Embryonic facial prominence (tissue), 1 donor: ENCODE measurements around the gene DNAL1.
"Not testable (repeated sequence)": the region's sequence is repeated elsewhere in the genome, so short reads cannot be mapped to it uniquely, and the experiment has no call there.

ENCODE experiments used
- DNase-seq: peaks from one replicate; pipeline ENCODE4 v3.0.0-alpha.2; 2016; ENCODE audit errors: extremely low spot score

The DNAL1 gene

DNA sequence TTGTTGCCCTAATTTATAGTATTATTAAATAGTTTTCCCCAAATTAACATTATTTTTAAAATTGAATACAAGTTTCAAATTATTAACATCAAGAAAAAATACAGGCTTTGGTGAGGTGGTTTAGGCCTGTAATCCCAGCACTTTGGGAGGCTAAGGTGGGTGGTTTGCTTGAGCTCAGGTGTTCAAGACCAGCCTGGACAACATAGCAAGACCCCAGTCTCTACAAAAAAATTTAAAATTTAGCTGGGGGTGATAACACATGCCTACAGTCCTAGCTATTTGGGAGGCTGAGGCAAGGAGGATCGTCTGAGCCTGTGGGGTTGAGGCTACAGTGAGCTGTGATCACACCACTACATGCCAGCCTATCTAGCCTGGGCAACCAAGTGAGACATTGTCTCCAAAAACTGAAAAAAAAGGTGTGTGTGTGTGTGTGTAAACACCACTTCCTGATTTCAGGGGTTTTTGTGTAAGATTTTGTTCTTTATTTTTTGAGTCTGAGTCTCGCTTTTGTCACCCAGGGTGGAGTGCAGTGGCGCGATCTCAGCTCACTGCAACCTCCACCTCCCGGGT lies 3.9 kb upstream of the DNAL1 start:
- DNase-seq = no peak

DNA sequence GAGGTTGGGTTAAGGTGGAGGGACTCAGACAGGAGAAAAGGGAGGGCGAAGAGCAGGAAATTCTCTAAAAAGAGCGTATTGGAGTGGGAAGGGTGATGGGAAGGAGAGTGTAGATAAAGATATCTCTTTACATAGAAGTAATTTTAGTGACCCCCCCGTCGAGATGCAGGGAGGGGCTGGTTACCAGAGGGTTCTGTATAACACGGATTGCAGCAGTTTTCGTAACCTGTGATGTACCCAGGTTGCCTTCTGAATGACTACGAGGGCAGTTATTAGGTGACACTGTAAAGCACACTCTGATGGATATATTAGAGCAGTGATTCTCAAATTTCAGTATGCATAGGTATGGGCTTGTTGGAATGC lies 443 bp downstream of the DNAL1 start:
- no peak for DNase-seq

DNA sequence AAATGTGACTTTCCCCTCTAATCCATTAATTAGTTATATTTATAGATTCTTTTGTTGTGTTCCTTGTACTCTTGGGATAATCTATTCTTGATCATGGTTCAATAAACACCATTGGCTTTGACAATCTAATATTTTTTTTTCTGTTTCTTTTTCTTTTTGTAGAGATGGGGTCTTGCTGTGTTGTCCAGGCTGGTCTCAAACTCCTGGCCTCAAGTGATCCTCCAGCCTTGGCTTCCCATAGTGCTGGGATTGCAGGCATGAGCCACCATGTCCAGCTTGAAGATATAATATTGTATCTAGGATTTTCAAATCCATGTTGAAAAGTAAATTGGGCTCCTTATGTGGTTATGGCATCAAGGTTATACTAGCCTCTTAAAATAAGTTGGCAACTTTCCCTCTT lies 6.2 kb downstream of the DNAL1 start:
- no peak for DNase-seq

DNA sequence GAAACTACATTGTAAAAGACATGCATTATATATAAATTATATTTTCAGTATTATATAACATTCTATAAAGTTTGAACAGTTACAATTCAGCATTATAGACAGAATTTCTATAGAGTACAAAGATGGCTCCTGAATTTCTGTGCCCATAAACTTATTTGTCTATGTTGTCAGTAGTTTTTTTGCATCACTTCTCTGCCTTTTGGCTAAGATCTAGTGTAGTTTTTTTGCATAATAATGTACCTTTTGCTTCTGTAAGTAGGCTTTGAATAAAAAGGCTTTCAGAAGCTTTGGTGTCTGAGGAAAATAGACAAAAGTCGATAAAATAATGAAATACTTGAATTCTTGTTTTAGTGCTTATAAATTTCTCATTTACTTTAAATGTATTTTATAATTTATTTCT lies 11.1 kb downstream of the DNAL1 start:
- DNase-seq = no peak

DNA sequence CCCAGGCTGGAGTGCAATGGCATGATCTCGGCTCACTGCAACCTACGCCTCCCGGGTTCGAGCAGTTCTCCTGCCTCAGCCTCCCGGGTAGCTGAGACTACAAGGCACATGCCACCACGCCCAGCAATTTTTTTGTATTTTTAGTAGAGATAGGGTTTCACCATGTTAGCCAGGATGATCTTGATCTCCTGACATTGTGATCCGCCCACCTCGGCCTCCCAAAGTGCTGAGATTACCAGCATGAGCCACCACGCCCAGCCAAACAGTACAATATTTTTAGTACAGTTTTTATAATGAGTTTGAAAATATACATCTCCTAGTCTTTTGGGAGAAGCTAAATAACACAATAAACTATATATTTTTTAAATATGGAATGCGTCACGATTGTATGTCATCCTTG lies 14.4 kb downstream of the DNAL1 start:
- not testable (repeated sequence) for DNase-seq

DNA sequence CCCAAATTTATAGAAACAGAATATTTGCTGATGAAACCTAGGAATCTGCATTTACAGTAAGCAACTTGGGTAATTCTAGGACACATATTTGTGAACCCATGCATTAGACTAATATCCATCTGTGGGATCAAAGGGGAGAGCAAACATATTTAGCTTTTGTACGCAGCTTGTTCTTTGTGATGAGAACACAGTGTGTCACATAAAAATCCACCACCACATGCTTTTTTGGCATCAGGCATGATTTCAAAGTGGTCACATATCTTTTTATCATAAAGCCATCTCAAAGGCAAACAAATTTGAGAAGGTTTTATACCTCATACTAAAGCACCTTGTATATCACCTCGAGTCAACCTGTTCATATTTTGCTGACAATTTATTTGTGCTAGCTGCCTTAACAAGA lies 15.7 kb downstream of the DNAL1 start:
- DNase-seq = no peak

DNA sequence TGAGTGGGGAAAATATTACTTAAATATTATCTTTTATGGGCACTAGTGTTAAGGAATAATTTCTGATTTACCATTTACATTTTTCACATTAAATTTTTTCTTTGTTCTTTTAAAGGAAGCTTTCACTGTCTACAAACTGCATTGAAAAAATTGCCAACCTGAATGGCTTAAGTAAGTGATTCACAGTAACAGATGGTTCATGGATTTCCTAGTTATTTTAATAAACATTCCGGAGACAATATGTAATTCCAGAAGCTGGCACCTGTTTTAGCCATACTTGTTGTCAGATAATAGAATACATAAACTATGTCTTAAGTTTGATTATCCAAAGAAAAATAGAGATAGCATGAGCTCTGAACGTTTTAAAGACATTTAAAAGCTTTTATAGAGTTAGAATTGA lies 17.1 kb downstream of the DNAL1 start:
- no peak for DNase-seq

DNA sequence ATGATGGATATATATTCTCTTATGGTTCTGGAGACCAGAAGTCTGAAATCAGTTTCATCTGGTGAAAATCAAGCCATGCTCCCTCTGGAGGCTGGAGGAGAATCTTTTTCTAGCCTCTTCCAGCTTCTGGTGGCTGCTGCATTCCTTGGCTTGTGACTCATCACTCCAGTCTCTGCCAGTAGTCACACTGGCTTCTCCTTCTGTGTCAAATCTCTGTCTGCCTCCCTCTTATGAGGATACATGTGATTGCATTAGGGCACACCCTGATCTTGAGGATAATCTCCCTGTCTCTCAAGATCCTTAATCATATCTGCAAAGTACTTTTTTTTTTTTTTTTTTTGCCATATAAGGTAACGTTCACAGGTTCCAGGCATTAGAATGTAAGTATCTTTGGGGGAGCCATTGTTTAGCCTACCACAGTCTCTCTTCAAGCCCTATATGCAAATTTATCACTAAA lies 17.7 kb downstream of the DNAL1 start:
- no peak for DNase-seq

DNA sequence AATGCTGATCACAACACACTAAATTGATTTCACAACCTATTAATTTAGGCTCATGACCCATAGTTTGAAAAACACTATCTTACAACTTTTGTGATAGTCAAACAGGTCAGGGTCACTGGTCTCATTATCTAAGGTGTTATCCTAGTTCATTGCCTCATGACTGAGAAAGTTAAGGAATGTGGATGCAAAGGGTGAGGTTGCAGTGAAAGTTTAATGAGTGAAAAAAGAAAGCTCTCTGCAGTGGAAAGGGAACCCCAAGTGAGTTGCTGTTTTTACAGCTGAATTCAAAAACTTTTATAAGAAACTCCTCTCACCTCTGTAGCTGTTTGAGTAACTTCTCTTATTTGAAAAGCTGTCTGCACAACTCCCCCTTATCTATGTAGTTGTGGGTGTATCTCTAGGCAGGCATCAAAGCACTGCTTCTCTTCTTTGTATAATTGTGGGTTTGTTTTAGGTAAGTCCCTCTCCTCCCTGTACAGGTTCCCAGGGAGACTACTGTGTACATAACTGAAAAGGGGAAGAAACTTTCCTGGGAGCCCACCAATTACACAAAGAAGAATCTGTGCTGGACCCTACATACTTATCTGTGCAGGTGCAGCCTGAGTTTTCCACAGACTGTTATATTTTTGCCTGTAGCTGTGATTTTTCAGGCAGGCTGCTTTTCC lies 18.9 kb downstream of the DNAL1 start:
- DNase-seq = no peak

DNA sequence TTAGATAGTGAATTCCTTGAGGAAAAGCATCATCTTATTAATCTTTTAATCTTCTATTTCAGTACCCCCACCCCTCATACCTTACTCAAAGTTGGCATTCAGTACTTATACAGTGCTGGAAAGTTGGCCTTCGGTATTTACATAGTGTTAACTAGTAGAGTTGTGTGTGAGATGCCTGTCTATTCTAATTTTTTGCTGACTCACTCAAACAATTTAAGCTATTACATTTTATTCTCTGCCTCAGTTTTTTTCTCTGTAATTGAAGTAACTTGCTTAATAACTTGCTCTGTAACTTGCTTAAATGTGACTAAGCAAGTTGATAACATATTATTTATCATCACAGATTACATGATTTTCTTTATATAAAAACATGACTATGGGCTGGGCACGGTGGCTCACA lies 20.3 kb downstream of the DNAL1 start:
- no peak for DNase-seq

DNA sequence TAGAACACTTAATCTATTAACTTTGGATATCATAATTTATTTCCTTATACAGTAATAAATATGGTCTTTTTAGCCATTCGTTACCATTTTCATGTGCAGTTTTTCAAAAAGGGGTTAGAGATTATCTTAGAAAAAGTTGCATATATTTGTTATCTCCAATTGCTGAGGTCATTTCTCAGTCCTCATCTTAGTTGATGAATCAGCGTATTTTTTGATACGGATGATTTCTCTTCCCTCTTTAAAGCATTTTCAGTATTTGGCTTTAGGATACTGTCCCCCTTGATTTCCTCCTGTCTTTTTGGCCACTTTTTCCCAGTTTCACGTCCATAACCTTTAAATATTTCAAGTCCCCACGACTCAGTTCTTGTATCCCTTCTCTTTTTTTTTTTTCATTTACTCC lies 21.8 kb downstream of the DNAL1 start:
- DNase-seq = no peak

DNA sequence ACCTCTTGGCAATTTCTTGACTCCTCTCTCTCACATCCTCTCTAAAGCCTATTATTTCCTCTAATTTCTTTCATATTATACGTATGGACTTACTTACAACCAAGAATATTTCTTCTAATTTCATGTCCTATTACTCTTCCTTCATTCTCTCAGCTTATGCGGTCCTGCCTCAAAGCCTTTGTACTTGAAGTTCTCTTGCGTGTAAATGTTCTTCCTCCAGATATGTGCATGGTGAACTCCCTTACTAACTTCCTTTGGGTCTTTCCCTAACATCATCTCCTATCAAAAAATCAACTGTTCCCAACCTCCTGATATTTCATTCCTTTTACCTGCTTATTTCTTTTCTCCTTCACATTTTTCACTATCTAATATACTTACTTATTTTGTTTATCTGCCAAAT lies 23.1 kb downstream of the DNAL1 start:
- no peak for DNase-seq

DNA sequence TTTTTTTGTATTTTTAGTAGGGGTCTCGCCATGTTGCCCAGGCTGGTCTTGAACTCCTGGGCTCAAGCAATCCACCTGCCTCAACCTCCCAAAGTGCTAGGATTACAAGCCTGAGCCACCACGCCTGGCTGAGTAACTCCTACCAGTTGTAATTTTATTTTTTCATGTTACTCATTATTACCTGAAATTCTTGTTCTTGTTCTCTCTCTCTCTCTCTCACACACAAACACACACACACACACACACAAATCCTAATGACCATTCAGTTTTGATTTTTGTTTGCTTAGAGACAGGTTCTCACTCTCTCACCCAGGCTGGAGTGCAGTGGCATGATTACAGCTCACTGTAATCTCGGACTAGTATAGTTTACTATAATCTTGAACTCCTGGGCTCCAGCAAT lies 30.2 kb downstream of the DNAL1 start:
- no peak for DNase-seq

DNA sequence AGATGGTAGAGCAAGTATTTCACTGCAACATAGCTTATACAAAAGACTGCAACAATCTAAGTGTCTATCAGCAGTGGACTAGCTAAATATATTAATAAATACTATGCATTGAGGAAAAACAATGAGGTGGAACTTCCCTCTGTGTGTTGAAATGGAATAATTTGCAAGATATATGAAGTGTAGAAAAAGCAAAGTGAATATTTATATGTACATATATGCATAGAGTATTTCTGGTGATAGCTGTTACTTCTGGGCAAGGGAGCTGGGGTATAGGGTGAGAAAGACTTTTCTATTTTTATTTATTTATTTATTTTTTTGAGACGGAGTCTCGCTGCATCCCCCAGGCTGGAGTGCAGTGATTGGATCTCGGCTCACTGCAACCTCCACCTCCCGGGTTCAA lies 33.9 kb downstream of the DNAL1 start:
- DNase-seq = no peak

DNA sequence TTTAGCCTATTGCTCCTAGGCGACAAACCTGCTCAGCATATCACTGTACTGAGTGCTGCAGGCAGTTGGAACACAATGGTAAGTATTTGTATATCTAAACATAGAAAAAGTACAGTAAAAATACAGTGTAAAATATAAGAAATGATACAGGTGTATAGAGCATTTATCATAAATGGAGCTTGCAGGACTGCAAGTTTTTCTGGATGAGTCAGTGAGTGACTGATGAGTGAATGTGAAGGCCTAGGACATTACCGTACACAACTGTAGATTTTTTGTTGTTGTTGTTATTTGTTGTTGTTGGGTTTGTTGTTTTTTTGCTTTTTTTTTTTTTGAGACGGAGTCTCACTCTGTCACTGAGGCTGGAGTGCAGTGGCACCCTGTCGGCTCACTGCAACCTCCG lies 36.0 kb downstream of the DNAL1 start:
- DNase-seq = no peak

DNA sequence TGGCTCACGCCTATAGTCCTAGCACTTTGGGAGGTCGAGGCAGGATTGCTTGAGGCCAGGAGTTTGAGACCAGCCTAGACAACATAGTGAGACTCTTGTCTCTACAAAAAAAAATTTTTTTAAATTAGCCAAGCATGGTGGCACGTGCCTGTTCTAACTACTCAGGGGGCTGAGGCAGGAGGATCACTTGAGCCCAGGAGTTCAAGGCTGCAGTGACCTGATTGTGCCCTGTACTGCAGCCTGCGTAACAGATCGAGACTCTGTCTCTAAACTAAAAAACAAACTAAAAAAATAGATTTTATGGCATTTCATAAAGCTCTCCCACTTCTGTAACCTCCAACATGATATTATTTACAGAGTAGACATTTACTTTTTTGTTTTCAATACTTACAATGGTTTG lies 39.8 kb downstream of the DNAL1 start:
- DNase-seq = no peak

DNA sequence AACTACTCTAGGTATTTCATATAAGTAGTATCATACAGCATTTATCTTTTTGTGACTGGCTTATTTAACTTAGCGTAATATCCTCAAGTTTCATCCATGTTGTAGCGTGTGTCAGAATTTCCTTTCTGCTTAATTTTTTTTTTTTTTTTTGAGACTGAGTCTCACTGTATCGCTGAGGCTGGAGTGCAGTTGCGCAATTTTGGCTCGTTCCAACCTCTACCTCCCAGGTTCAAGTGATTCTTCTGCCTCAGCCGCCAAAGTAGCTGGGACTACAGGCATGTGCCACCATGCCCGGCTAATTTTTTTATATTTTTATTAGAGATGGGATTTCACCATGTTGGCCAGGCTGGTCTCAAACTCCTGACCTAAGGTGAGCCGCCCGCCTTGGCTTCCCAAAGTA lies 40.5 kb downstream of the DNAL1 start:
- no peak for DNase-seq

DNA sequence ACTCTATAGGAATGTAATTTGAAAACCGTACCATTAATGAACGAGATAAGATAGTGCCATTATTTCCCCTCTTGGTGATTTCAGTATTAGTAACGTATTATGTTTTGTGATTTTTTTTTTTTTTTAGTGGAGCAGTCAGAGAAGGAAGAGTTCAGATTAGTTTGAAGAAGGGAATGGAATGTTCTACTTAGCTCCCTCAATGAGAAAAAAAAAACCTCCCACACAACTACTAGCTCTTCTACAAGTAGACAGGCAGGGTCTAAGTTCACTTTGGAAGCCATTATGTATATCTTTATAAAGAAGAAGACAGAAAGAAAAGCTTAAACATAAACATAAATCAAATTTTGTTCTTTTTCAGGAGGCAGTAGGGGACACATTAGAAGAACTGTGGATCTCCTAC lies 42.1 kb downstream of the DNAL1 start:
- no peak for DNase-seq

DNA sequence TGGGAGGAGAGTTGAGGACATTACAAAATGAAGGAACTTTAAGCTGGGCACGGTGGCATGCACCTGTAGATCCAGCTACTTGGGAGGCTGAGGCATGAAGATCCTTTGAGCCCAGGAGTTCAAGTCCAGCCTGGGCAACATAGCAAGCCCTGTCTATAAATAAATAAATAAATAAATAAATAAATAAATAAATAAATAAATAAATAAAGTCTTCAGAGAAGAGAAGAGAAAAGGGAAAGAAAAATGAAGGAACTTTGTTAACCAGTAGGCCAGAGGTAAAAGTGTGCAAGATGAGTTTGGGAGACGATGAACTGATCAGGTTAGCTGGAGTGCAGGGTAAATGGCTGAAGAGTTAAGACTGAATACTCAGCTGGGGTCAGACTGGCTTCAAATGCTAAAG lies 49.3 kb downstream of the DNAL1 start:
- DNase-seq = no peak

DNA sequence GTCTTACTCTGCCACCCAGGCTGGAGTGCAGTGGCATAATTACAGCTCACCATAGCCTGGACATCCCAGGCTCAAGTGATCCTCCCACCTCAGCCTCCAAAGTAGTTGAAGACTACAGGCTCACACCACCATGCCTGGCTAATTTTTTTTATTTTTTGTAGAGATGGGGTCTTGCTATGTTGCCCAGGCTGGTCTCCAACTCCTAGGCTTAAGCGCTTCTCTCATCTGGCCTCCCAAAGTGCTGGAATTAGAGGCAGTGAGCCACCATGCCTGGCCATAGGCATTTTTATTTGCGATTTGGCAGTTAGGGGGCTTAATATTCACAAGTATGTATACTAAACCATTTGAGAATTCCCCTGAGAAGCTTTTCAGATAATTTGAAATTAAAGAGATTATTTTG lies 50.3 kb downstream of the DNAL1 start:
- DNase-seq = no peak

DNA sequence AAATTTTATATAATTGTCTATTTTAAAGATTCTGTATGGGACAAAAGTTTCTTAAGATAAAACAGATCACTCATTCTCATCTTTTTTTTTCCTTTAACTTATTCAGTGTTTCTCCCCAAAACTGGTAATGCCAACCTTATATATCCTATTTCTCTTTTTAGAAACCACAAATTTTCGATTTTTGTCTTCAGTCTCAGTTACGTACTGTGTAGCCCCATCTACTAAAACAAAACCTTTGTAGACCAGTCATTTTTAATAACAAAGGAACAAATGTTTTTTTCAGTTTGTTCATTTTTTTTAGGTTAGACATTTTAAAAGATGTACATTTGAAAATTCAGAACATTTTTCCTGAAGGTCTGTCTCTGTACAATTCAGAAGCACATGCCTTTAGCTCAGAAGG lies 51.2 kb downstream of the DNAL1 start:
- no peak for DNase-seq

DNA sequence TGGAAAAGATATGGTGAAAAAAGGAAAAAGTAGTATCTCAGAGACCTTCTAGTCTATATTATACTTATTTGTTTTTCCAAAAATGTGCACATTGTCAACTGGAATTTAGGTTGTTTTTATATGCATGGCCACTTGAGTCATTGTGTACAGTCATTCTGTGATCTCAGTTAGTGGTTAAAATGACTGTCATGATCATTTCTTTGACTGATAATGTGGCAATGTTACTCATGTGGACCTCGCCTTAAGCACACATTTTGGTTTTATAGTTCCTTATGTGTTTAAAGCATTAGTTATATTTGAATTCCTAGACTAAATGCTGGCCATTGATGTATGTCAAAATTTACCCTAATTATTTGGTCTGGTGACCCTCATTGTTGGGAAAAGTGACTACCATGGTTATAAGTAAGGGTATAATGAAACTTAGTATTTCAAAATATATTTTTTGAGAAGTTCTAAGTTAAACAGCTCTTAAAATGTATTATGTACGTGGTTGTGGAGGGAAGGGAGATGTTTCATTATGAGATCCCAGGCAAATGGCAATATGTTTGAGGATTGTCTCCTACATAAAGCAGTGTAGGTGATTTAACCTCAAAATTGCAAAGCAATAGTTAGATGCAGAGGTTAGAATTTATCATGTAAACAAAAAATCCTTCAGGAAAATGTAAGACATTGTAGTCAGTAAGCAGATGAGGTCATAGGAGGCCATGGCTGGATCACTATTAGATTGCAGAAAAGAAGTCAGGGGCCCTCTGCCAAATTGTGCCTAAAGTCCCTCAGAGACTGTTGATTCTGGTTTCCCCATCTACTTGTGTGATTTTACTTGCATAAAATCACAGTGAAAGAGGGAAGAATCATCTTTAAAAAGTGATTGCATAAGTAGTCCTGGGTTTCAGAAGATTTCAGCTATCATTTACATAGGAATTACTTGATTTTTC lies 51.9 kb downstream of the DNAL1 start:
- DNase-seq = no peak

DNA sequence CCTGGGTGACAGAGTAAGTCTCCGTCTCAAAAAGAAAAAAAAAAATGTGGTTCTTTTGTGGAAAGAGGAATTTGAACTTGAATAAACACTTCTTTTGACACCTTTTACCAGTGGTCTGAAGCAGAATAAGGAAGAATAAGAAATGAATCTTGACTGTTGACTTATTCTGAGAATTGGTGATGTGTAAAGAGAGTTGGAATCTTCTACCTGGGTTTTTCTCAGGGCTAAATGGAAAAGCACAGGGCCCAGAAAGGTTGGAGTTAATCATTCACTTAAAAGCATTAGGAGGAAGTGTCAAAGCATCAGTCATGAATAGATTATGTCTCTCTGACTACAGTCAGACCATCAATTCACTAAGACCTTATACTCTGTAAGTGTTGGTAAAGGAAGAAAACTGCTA lies 55.5 kb downstream of the DNAL1 start:
- DNase-seq = no peak
